PC-9 (cell line): ENCODE results near the gene ANKRD30B.

Experiments
- EZH2 ChIP-seq: fragments of 200-600 bp; sonication (generic); IDR thresholded peaks from 2 replicates; pipeline ENCODE4 v1.8.0; 2017; ENCODE audit warnings: antibody characterized with exemption, low read depth
- TF ChIP-seq, protein P1 (sequence below): fragments of 200-600 bp; sonication (generic); conservative IDR thresholded peaks from 2 replicates; pipeline ENCODE4 v1.6.1; 2017; ENCODE audit warnings: mixed run types, antibody characterized with exemption, mild to moderate bottlenecking, moderate library complexity

GRCh38 chr18:14769381-14769780, 21.4 kb downstream of the ANKRD30B start:
- TF ChIP-seq, protein P1, sequence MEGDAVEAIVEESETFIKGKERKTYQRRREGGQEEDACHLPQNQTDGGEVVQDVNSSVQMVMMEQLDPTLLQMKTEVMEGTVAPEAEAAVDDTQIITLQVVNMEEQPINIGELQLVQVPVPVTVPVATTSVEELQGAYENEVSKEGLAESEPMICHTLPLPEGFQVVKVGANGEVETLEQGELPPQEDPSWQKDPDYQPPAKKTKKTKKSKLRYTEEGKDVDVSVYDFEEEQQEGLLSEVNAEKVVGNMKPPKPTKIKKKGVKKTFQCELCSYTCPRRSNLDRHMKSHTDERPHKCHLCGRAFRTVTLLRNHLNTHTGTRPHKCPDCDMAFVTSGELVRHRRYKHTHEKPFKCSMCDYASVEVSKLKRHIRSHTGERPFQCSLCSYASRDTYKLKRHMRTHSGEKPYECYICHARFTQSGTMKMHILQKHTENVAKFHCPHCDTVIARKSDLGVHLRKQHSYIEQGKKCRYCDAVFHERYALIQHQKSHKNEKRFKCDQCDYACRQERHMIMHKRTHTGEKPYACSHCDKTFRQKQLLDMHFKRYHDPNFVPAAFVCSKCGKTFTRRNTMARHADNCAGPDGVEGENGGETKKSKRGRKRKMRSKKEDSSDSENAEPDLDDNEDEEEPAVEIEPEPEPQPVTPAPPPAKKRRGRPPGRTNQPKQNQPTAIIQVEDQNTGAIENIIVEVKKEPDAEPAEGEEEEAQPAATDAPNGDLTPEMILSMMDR = no peak
- no peak for TF ChIP-seq EZH2
